ENCODE data around the gene NEK1.

NEK1 gene

GRCh38 chr4:169594560-169595195 is 17.7 kb downstream of the NEK1 start:
- Histone ChIP-seq H3K36me3 (replicated peaks; ENCODE audit: low read depth, low read length) (no peaks in the 10 kb centered on the region), H3K79me2 (ENCODE audit: low read length) (no peaks in the 10 kb centered on the region), H3K9me3 (ENCODE audit: insufficient read depth, low read length) (no peaks in the 10 kb centered on the region), H3K27me3 (ENCODE audit: low read depth, low read length) (no peaks in the 10 kb centered on the region), H3K4me1 (ENCODE audit: low read length) (no peaks in the 10 kb centered on the region), H4K20me1 (ENCODE audit: insufficient read depth, low read length) (no peaks in the 10 kb centered on the region), H3K4me3 (ENCODE audit: low read length) (no peak overlapping the region), H3K9ac (ENCODE audit: low read length) (no peak overlapping the region), H3K4me2 (ENCODE audit: low read length) (no peak overlapping the region), H3K27ac (ENCODE audit: low read length) (no peak overlapping the region), H2AFZ (ENCODE audit: low read depth, low read length) (no peak overlapping the region)
- no peak for TF ChIP-seq CTCF (IDR thresholded peaks at IDR 0.05; ENCODE audit: low read depth, low read length)
- TF ChIP-seq EZH2phosphoT487 (IDR thresholded peaks at IDR 0.05; ENCODE audit: low read depth): no peak

DNA sequence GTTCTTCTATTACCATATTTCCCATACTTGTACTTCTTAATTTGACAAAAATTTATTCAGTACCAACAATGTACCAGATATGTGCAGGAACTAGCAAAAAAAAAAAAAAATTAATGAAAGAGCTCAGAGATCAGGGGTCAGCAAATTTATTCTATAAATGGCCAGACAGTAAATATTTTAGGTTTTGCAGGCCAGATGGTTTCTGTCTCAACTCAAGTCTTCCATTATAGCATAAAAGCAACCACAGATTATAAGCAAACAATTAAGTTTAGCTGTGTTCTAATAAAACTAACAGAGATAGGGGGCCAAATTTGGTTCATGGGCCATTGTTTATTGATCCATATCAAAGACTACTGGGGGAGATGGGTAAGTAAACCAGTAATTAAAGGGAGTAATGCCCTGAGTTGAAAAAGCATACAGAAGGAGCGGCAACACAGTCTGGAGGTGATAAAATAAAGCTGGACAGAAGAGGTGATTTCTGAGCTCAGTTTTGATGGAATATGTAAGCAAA is 19.3 kb downstream of the NEK1 start:
- Histone ChIP-seq H3K4me1 (ENCODE audit: low read length) (no peaks in the 10 kb centered on the region), H3K9ac (ENCODE audit: low read length) (no peak overlapping the region), H2AFZ (ENCODE audit: low read depth, low read length) (no peak overlapping the region), H3K4me3 (ENCODE audit: low read length) (no peak overlapping the region), H3K9me3 (ENCODE audit: insufficient read depth, low read length) (no peaks in the 10 kb centered on the region), H3K36me3 (replicated peaks; ENCODE audit: low read depth, low read length) (no peaks in the 10 kb centered on the region), H4K20me1 (ENCODE audit: insufficient read depth, low read length) (no peaks in the 10 kb centered on the region), H3K79me2 (ENCODE audit: low read length) (no peaks in the 10 kb centered on the region), H3K27ac (ENCODE audit: low read length) (no peak overlapping the region), H3K4me2 (ENCODE audit: low read length) (no peak overlapping the region), H3K27me3 (ENCODE audit: low read depth, low read length) (no peaks in the 10 kb centered on the region)
- TF ChIP-seq CTCF (IDR thresholded peaks at IDR 0.05; ENCODE audit: low read depth, low read length): no peak

DNA sequence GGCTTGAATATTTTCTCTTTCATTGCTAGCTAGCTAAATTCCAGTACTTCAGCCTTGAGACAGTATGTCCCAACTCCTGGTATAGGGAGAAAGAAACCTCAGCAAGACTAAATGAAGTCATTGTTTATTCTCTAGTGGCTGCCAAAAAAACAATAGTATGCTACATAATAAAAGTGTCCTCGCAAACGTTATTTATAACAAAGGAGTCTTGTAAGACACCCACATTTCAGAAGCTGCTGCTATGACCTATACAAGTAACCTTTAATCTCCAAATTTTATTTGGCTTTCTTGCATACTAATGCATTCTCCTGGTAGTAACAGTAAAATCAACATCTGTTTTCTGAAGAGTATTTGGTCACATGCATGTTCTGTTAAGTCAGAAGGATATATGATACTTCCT is 28.8 kb downstream of the NEK1 start:
- no peak overlapping the region for H2AFZ ChIP-seq (ENCODE audit: low read depth, low read length)
- TF ChIP-seq EZH2phosphoT487 (IDR thresholded peaks at IDR 0.05; ENCODE audit: low read depth) (no peak), CTCF (IDR thresholded peaks at IDR 0.05; ENCODE audit: low read depth, low read length) (no peak)
- H3K4me1 ChIP-seq (ENCODE audit: low read length): peaks cover 7% of the 10 kb centered on the region
- H3K27me3 ChIP-seq (ENCODE audit: low read depth, low read length): no peaks in the 10 kb centered on the region
- H3K9me3 ChIP-seq (ENCODE audit: insufficient read depth, low read length): no peaks in the 10 kb centered on the region
- H3K4me2 ChIP-seq (ENCODE audit: low read length): no peak overlapping the region
- peaks cover 4% of the 10 kb centered on the region for H3K36me3 ChIP-seq (replicated peaks; ENCODE audit: low read depth, low read length)
- no peak overlapping the region for H3K4me3 ChIP-seq (ENCODE audit: low read length)
- no peaks in the 10 kb centered on the region for H3K79me2 ChIP-seq (ENCODE audit: low read length)
- H3K9ac ChIP-seq (ENCODE audit: low read length): no peak overlapping the region
- H3K27ac ChIP-seq (ENCODE audit: low read length): no peak overlapping the region
- no peaks in the 10 kb centered on the region for H4K20me1 ChIP-seq (ENCODE audit: insufficient read depth, low read length)

DNA sequence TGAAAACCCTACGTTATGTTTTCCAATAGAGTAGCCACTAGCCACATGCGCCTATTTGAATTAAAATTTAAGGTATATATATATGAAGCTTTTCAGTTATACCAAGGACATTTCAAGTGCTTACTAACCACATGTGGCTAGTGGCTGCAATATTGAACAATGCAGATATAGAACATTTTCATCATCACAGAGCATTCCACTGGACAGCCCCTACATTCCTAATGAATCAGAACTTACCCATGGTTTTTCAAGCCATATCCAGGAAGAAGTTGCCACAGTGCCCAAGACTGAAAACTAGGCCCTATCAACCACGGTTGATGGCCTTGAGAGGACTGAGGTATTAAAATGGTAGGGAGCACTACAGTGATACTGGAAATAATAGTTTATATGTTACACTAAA is 29.7 kb downstream of the NEK1 start:
- Histone ChIP-seq H3K36me3 (replicated peaks; ENCODE audit: low read depth, low read length) (peaks cover 4% of the 10 kb centered on the region), H3K4me2 (ENCODE audit: low read length) (no peak overlapping the region), H3K79me2 (ENCODE audit: low read length) (no peaks in the 10 kb centered on the region), H2AFZ (ENCODE audit: low read depth, low read length) (no peak overlapping the region), H3K27ac (ENCODE audit: low read length) (no peak overlapping the region), H3K9me3 (ENCODE audit: insufficient read depth, low read length) (no peaks in the 10 kb centered on the region), H3K27me3 (ENCODE audit: low read depth, low read length) (no peaks in the 10 kb centered on the region), H3K9ac (ENCODE audit: low read length) (no peak overlapping the region), H4K20me1 (ENCODE audit: insufficient read depth, low read length) (no peaks in the 10 kb centered on the region), H3K4me3 (ENCODE audit: low read length) (no peak overlapping the region), H3K4me1 (ENCODE audit: low read length) (peaks cover 7% of the 10 kb centered on the region)
- TF ChIP-seq EZH2phosphoT487 (IDR thresholded peaks at IDR 0.05; ENCODE audit: low read depth): no peak
- no peak for TF ChIP-seq CTCF (IDR thresholded peaks at IDR 0.05; ENCODE audit: low read depth, low read length)
